SIG-M5 (cell line): Measurements from ENCODE around the gene XPOT.
"Not testable (repeated sequence)": the region's sequence is repeated elsewhere in the genome, so short reads cannot be mapped to it uniquely, and the experiment has no call there.

ENCODE experiments used
- DNase-seq: peaks from one replicate; lab custom pipeline; 2025; lab: John Stamatoyannopoulos, UW

Gene XPOT

GRCh38 chr12:64403707-64404469 lies at the start of gene XPOT:
XPOT (plus strand) TSS chr12:64404392; CDS start chr12:64410036, 5,644 bp downstream.
- peak; percentile 70 for DNase-seq

- DNase-seq: not testable (repeated sequence)
Measured at GRCh38 chr12:64356209-64356608, 48.0 kb upstream of the XPOT start.

GRCh38 chr12:64361173-64361572 lies 43.0 kb upstream of the XPOT start:
- DNase-seq: not testable (repeated sequence)

GRCh38 chr12:64362721-64363305 lies 41.4 kb upstream of the XPOT start:
- DNase-seq: no peak

- DNase-seq: no peak
Measured at GRCh38 chr12:64383675-64384074, 20.5 kb upstream of the XPOT start.

GRCh38 chr12:64385019-64385418 lies 19.2 kb upstream of the XPOT start:
- no peak for DNase-seq

- DNase-seq: no peak
Measured at GRCh38 chr12:64385468-64385867, 18.7 kb upstream of the XPOT start.

GRCh38 chr12:64387197-64387816 lies 16.9 kb upstream of the XPOT start:
- DNase-seq: no peak

GRCh38 chr12:64389154-64389553 lies 15.0 kb upstream of the XPOT start:
- no peak for DNase-seq

GRCh38 chr12:64390275-64390851 lies 13.8 kb upstream of the XPOT start, which contains the start of gene C12orf56:
C12orf56 (minus strand) TSS chr12:64390758; CDS start chr12:64390565, 193 bp downstream.
- DNase-seq: no peak

GRCh38 chr12:64392221-64392620 lies 12.0 kb upstream of the XPOT start:
- DNase-seq: no peak

GRCh38 chr12:64395739-64396138 lies 8.5 kb upstream of the XPOT start:
- no peak for DNase-seq

GRCh38 chr12:64400041-64400440 lies 4.2 kb upstream of the XPOT start:
- DNase-seq: no peak

GRCh38 chr12:64402181-64402580 lies 2.0 kb upstream of the XPOT start:
- DNase-seq: no peak

- DNase-seq: peak; percentile 61
Measured at GRCh38 chr12:64404470-64405256, 471 bp downstream of the XPOT start.

GRCh38 chr12:64407342-64408223 lies 3.4 kb downstream of the XPOT start:
- no peak for DNase-seq

GRCh38 chr12:64411427-64411826 lies 7.2 kb downstream of the XPOT start:
- DNase-seq: no peak

- no peak for DNase-seq
Measured at GRCh38 chr12:64412459-64412858, 8.3 kb downstream of the XPOT start.

- no peak for DNase-seq
Measured at GRCh38 chr12:64413884-64414283, 9.7 kb downstream of the XPOT start.

GRCh38 chr12:64418209-64418608 lies 14.0 kb downstream of the XPOT start:
- DNase-seq: no peak

GRCh38 chr12:64419696-64420095 lies 15.5 kb downstream of the XPOT start:
- no peak for DNase-seq
